IMR-90 (cell line): ENCODE results near the gene BACH1. TPM values are rescaled to one million over a fixed set of nuclear protein-coding genes. Genes with fewer than 3 reads are reported as not detected.
A peak's percentile ranks its signal among the peaks of the same experiment; 100 is the strongest.

ENCODE experiments used
- ATAC-seq: fragments of 200-7000 bp; cut with Tn5 transposase; 2 replicates; pipeline ENCODE4 v1.9.1; 2020; ENCODE audit warnings: low read depth, mild to moderate bottlenecking, moderate library complexity
- BruUV-seq: library from RNA; stranded (reverse); fragments of 400-500 nt; replicated peaks from 2 replicates; lab custom pipeline; 2021; lab: Mats Ljungman, UMichigan
- CTCF ChIA-PET: fragments of 300-600 bp; formaldehyde crosslinking; extraction: SDS; loops from one replicate; lab custom pipeline; 2021; ENCODE audit warnings: antibody characterized with exemption; lab: Yijun Ruan, JAX
- POLR2A ChIA-PET: fragments of 300-600 bp; sonication (Branson Sonifier 250); formaldehyde crosslinking; loops from one replicate; lab custom pipeline; 2022; ENCODE audit warnings: antibody characterized with exemption; ENCODE audit not compliant: unreplicated experiment; lab: Charles Lee
- DNase-seq: peaks from one replicate; pipeline ENCODE4 v3.0.0; 2013
- H2AFZ ChIP-seq: replicated peaks from 2 replicates; pipeline ENCODE3; 2013; ENCODE audit warnings: low read length, mild to moderate bottlenecking; ENCODE audit not compliant: poor library complexity
- H2AK5ac ChIP-seq: 2 replicates; pipeline ENCODE4 v1.6.1; 2013; ENCODE audit warnings: low read depth, low read length, inconsistent platforms
- H2AK9ac ChIP-seq: replicated peaks from 2 replicates; pipeline ENCODE3; 2013; ENCODE audit warnings: mild to moderate bottlenecking, low read depth, low read length, moderate library complexity; ENCODE audit not compliant: poor library complexity
- H2BK120ac ChIP-seq: 2 replicates; pipeline ENCODE4 v1.6.1; 2013; ENCODE audit warnings: low read depth, low read length, inconsistent platforms
- H2BK15ac ChIP-seq: 3 replicates; pipeline ENCODE4 v1.6.1; 2013; ENCODE audit warnings: low read depth, low read length, inconsistent platforms
- H2BK20ac ChIP-seq: 2 replicates; pipeline ENCODE4 v1.6.1; 2013; ENCODE audit warnings: low read depth, mild to moderate bottlenecking, inconsistent platforms, low read length, moderate library complexity
- H2BK5ac ChIP-seq: 2 replicates; pipeline ENCODE4 v1.6.1; 2013; ENCODE audit warnings: mild to moderate bottlenecking, low read depth, low read length, inconsistent platforms; ENCODE audit not compliant: poor library complexity, severe bottlenecking
- H3K14ac ChIP-seq: replicated peaks from 2 replicates; pipeline ENCODE4 v1.6.1; 2013; ENCODE audit warnings: low read depth, low read length, inconsistent platforms
- H3K18ac ChIP-seq: 2 replicates; pipeline ENCODE4 v1.6.1; 2013; ENCODE audit warnings: low read depth, low read length, control low read depth
- H3K23ac ChIP-seq: 2 replicates; pipeline ENCODE4 v1.6.1; 2013; ENCODE audit warnings: low read depth, low read length, inconsistent platforms
- H3K27ac ChIP-seq: 2 replicates; pipeline ENCODE4 v1.5.1; 2013; ENCODE audit warnings: mild to moderate bottlenecking, control low read depth, low read length; ENCODE audit not compliant: insufficient read depth
- H3K27me3 ChIP-seq: 2 replicates; pipeline ENCODE4 v1.6.1; 2013; ENCODE audit warnings: low read length; ENCODE audit not compliant: control insufficient read depth, insufficient read depth
- H3K36me3 ChIP-seq: 2 replicates; pipeline ENCODE4 v1.6.1; 2013; ENCODE audit warnings: low read length, mixed read lengths; ENCODE audit not compliant: control insufficient read depth, insufficient read depth
- H3K4ac ChIP-seq: 2 replicates; pipeline ENCODE4 v1.6.1; 2013; ENCODE audit warnings: low read depth, low read length, inconsistent platforms
- H3K4me1 ChIP-seq: 2 replicates; pipeline ENCODE4 v1.6.1; 2013; ENCODE audit warnings: low read length, mixed read lengths; ENCODE audit not compliant: control insufficient read depth, insufficient read depth
- H3K4me2 ChIP-seq: 2 replicates; pipeline ENCODE4 v1.6.1; 2013; ENCODE audit warnings: low read depth, mild to moderate bottlenecking, control low read depth, low read length, moderate library complexity
- H3K4me3 ChIP-seq: 2 replicates; pipeline ENCODE4 v1.5.1; 2013; ENCODE audit warnings: low read depth, mild to moderate bottlenecking, control low read depth, low read length, moderate library complexity; ENCODE audit not compliant: insufficient read depth
- H3K56ac ChIP-seq: 2 replicates; pipeline ENCODE4 v1.6.1; 2013; ENCODE audit warnings: low read length, inconsistent platforms; ENCODE audit not compliant: insufficient read depth; ENCODE audit errors: extremely low read depth
- H3K79me1 ChIP-seq, 2 experiments: 2 replicates each; pipeline ENCODE4 v1.6.1; 2013; ENCODE audit warnings: low read length in 2 of 2, inconsistent platforms in 1 of 2, low read depth in 1 of 2
- H3K9ac ChIP-seq: 2 replicates; pipeline ENCODE4 v1.6.1; 2013; ENCODE audit warnings: low read depth, low read length, control low read depth
- H3K9me1 ChIP-seq: 2 replicates; pipeline ENCODE4 v1.6.1; 2013; ENCODE audit warnings: low read length, inconsistent platforms; ENCODE audit not compliant: insufficient read depth
- H3K9me3 ChIP-seq: 2 replicates; pipeline ENCODE4 v1.6.1; 2013; ENCODE audit warnings: low read length; ENCODE audit not compliant: control insufficient read depth, insufficient read depth
- H4K20me1 ChIP-seq: 2 replicates; pipeline ENCODE4 v1.6.1; 2013; ENCODE audit warnings: low read length, inconsistent platforms; ENCODE audit not compliant: insufficient read depth
- H4K5ac ChIP-seq: 2 replicates; pipeline ENCODE4 v1.6.1; 2013; ENCODE audit warnings: mild to moderate bottlenecking, low read depth, low read length, control low read depth
- H4K8ac ChIP-seq, 2 experiments: 2 replicates each; pipeline ENCODE4 v1.6.1; 2013; ENCODE audit warnings: low read depth in 2 of 2, low read length in 2 of 2, control low read depth in 1 of 2, inconsistent platforms in 1 of 2
- H4K91ac ChIP-seq: 2 replicates; pipeline ENCODE4 v1.6.1; 2013; ENCODE audit warnings: low read depth, low read length, inconsistent platforms; ENCODE audit not compliant: insufficient read depth
- CEBPB ChIP-seq: IDR thresholded peaks from 2 replicates; pipeline ENCODE4 v1.6.1; 2012; ENCODE audit warnings: low read depth, low read length, improper control_type of control experiment
- ELK1 ChIP-seq: fragments of 150-350 bp; IDR thresholded peaks from 2 replicates; pipeline ENCODE4 v1.6.1; 2016; ENCODE audit warnings: low read depth, mild to moderate bottlenecking, low read length, moderate library complexity, borderline replicate concordance
- MAFK ChIP-seq: IDR thresholded peaks from 2 replicates; pipeline ENCODE4 v1.6.1; 2012; ENCODE audit warnings: low read depth, low read length, improper control_type of control experiment
- NFE2L2 ChIP-seq: fragments of 150-350 bp; IDR thresholded peaks from 2 replicates; pipeline ENCODE4 v1.6.1; 2016; ENCODE audit warnings: low read depth, mild to moderate bottlenecking, low read length
- WGBS, 2 experiments: methylation state at CpG; one replicate each; pipeline versions ENCODE4 v1.1.5 to v1.1.7; 2013; ENCODE audit warnings: missing lambda C conversion rate in 2 of 2; ENCODE audit not compliant: insufficient read length in 1 of 2; ENCODE audit errors: extremely low coverage in 2 of 2; 5-methylcytosine and 5-hydroxymethylcytosine counted together
- dilution Hi-C: fragments of 300-500 bp; cut with HindIII; formaldehyde crosslinking; loops from one replicate; pipeline ENCODE4 v1.14.3; 2018; ENCODE audit warnings: low sequenced_read_pairs; ENCODE audit not compliant: unreplicated experiment
- in situ Hi-C: fragments of 300-500 bp; cut with MboI; formaldehyde crosslinking; loops from 3 replicates; pipeline ENCODE4 v1.14.3; 2019; ENCODE audit warnings: low sequenced_read_pairs, inconsistent platforms, mixed read lengths
- intact Hi-C: fragments of 100-400 bp; cut with micrococcal nuclease; formaldehyde crosslinking; loops from 2 replicates; pipeline ENCODE4 v1.10.0; 2022
- polyA plus RNA-seq, 3 experiments: library from polyadenylated mRNA; depleted of rRNA; stranded (reverse); fragments of >200 nt; gene quantifications; 2 replicates each; pipeline ENCODE4 v1.2.3, GENCODE V29; 2012; ENCODE audit warnings: low replicate concordance in 1 of 3
- total RNA-seq: library from RNA; depleted of rRNA; stranded (reverse); fragments of >200 nt; gene quantifications from 2 replicates; pipeline ENCODE4 v1.2.3, GENCODE V29; 2012

The BACH1 gene
- total and polyA plus RNA-seq, 2 of the 4 experiments (the other 2 are of a cell fraction) = 23.1 to 108 TPM

GRCh38 chr21:29316029-29316742 lies 17.5 kb downstream of the BACH1 start:
- in situ Hi-C loops = no loop called here
- WGBS, 2 experiments = 100% methylated on average over 2 of the region's 3 CpGs; no CpG with 5 or more reads in 1 of the 2 experiments
- BruUV-seq = no TSS peak
- peaks cover 29% of the 10 kb centered on the region for H3K4me1 ChIP-seq
- H3K14ac ChIP-seq = no peak overlapping the region
- H3K27ac ChIP-seq = no peak overlapping the region
- peaks cover 4% of the 10 kb centered on the region for H3K36me3 ChIP-seq
- H3K18ac ChIP-seq = no peak overlapping the region
- dilution Hi-C loops = no loop called here
- H4K91ac ChIP-seq = no peak overlapping the region
- no peak overlapping the region for H3K56ac ChIP-seq
- H3K79me1 ChIP-seq = peaks cover 2 to 75% of the 10 kb centered on the region in 2 experiments; a peak in 2 of 4 replicates
- H3K23ac ChIP-seq = 0 out of 2 replicates have a peak overlapping the region, but pooled peaks have one; percentile 3
- no peak overlapping the region for H3K4ac ChIP-seq
- no peak for TF ChIP-seq CEBPB
- TF ChIP-seq MAFK = peak; percentile 54
- peak; percentile 68; the same call in 1 of the 2 replicates for TF ChIP-seq NFE2L2
- TF ChIP-seq ELK1 = no peak
- H2AFZ ChIP-seq = no peak overlapping the region
- no peak overlapping the region for H3K9ac ChIP-seq
- H4K8ac ChIP-seq = no peak overlapping the region
- no peak overlapping the region for H2BK20ac ChIP-seq
- ATAC-seq = no peak
- CTCF ChIA-PET = no interaction called here
- no peak overlapping the region for H4K5ac ChIP-seq
- no peaks in the 10 kb centered on the region for H3K27me3 ChIP-seq
- intact Hi-C loops = loop anchor here (10.0 kb wide), 1 partner anchor 399 kb away; no protein-coding TSS in a partner anchor
- no peak overlapping the region for H2AK5ac ChIP-seq
- H4K20me1 ChIP-seq = peaks cover 98% of the 10 kb centered on the region
- H3K9me3 ChIP-seq = no peaks in the 10 kb centered on the region
- POLR2A ChIA-PET = no interaction called here
- no peak overlapping the region for H2BK15ac ChIP-seq
- H3K9me1 ChIP-seq = peaks cover 31% of the 10 kb centered on the region
- peak overlapping the region; percentile 45 for H2BK5ac ChIP-seq
- no peak overlapping the region for H2BK120ac ChIP-seq
- no peak for DNase-seq
- H3K4me2 ChIP-seq = no peak overlapping the region
- H3K4me3 ChIP-seq = no peak overlapping the region
- no peak overlapping the region for H2AK9ac ChIP-seq
